Stimulated activated CD8-positive, alpha-beta memory T cell treated with anti-CD3 and anti-CD28 coated beads, Interleukin-7, amount 100 ng/mL, for 48 hours (primary cell): ENCODE results near the gene CDH8.
"Not testable (repeated sequence)": the region's sequence is repeated elsewhere in the genome, so short reads cannot be mapped to it uniquely, and the experiment has no call there.

ENCODE experiments used
- DNase-seq, 2 donors: peaks; one replicate each; pipeline ENCODE4 v3.0.0-alpha.2; 2020; ENCODE audit warnings: low read depth in 1 of 2; ENCODE audit errors: extremely low read depth in 1 of 2

CDH8 gene

DNA sequence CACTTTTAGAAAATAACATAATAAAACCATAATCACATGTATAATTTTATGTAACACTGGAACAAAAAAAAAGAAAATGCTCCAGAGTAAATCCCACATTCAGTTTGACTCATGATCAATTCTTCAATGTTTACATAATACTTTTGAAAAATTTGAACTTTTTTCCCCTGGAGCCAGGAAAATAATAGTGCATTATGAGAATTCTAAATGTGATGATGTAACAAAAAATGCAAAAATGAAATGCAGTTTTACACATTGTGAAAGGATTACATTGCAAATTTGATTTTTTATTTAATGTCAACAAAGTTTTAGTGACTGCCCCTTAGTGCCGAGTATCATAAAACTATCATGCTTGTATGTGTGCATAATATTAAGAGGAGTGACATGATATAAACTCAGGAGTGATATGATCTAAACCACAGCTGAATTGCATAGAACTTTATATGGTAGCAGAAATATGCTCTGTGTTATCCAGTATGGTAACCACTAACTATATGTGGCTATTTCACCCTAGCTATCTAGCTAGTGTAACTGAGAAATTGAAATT, 238.2 kb downstream of the CDH8 start:
- DNase-seq = no peak

DNA sequence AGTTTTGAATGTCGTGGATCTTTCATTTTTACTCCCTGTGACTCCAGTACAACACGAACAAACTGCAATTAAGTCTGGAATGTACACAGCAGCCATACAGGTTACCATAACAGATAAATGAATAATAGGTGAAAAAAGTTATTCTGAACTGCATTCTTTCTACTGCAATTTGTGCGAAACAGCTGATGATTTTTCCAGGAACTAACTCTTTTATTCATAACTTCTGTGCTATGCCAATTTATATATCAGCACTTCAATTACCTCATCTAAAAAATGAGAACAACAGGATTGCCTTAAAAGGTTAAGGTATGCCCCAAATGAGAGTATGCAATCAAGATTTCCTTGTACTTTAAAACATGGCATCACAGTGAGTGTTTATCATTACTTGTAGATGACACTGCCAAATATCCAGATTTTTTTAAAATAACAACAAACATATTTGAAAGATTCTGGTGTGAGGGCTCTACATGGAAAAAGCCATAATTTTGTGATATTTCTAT, 238.9 kb downstream of the CDH8 start:
- no peak for DNase-seq

DNA sequence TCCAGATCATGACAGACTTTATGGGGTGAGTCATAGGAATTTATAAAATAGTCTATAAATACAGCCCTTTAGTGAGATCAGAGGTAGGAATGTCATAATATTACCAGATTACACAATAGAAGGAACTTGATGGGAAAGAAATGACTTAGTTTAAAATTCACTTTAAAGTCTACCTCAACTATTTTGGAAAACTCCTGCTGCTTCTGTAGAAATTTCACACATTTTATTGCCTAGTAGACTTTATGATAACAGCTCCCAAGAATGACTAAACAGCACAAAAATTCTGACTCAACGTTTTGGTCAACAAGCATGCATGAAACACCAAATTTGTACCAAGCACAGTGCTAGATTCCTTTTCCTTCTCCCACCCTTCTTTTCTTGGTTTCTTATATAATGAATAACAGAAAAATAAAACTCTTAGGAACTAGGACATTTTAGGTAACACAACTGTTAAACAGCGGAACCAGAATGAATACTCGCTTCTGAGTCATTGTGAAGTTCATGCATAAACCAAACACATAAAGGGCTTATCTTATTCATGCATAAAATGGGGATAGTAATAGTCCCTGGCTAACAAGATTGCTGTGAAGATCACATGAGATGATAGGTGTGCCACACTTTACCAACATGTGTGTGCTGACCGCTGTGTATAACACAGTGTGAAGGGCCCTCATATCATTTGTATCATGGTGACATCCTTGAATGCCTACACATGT, 243.9 kb downstream of the CDH8 start:
- no peak for DNase-seq

DNA sequence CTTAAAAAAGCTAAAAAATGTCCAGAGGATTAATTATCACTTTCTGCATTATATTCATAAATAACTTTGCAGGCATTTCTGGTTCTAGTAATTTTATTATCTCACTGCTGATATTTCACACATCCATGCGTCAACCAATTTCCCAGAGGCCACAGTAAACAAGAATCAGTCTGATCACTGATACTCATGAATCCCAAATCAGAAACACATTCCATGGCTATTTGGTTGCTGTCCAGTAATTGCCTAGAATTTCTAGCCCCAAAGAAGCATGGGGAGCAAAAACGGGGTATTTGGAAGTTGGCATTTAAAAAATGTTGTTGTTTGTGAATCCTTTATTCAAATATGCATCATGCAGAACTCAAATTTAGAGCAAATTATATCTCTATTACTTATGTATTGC, 244.8 kb downstream of the CDH8 start:
- no peak for DNase-seq

DNA sequence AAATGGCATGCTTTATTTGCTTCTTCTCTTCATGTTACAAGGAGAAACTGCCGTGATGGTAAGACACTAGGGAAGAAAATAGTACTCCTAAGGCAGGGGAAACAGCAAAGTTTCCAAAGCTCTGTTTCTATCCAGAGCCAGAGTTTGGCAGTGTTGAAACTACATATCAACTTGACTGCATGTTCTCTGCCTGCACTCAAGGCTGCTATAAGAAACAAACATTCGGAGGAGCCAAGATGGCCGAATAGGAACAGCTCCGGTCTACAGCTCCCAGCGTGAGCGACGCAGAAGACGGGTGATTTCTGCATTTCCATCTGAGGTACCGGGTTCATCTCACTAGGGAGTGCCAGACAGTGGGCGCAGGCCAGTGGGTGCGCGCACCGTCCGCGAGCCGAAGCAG, 254.4 kb downstream of the CDH8 start:
- DNase-seq = not testable (repeated sequence)

DNA sequence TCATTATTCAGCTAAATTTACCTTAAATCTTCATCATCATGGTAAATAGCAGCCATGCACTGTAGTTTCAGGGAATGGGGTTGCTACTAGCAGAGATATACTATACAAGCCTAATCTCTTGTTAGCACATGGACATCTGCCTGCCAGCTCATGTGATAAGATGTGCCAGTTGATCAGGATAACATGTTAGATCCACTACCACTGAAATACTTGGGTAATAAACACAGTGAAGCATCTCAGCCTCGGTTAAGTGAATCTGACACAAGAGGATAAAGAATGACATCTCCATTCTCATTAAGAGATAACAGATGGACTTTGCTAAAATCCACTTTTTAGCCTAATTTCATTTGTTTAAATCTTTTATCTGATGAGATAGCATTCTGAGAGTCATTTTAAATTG, 256.1 kb downstream of the CDH8 start:
- no peak for DNase-seq

DNA sequence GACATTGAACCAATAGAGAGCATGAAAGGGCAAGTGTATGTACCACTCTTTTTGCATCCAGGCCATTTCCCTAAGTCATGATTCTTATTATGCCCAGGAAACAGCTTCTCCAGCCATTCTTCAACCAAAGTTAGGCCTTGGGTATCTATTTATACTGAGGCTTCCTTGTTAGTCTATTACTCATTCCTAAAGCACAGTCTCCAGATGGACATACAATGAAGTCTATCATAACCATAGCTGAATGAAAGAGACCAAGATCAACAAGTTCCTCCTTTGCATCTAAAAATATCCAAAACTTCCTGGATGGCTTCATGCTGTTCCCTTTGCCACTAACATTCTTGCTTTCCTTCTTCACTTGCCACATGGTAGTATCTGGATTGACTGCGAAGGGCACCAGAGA, 265.9 kb downstream of the CDH8 start:
- no peak for DNase-seq

DNA sequence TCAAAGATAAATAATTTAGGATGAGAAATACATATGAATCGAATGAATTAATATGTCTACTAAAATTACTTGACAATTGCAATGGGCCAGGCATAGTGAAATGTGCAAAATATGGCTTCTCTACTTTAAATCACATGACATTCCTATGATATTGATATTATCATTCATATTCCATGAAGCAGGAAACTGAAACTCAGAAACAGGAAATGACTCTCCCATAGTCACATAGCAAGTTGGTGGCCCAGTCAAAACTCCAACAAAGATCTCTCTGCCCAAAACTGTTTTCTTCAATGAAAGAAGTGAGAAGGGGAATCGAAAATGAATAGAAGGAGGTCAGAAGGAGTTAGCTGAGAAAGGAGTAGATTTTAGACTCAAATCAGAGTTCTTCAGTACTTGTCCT, 272.2 kb downstream of the CDH8 start:
- DNase-seq = no peak

DNA sequence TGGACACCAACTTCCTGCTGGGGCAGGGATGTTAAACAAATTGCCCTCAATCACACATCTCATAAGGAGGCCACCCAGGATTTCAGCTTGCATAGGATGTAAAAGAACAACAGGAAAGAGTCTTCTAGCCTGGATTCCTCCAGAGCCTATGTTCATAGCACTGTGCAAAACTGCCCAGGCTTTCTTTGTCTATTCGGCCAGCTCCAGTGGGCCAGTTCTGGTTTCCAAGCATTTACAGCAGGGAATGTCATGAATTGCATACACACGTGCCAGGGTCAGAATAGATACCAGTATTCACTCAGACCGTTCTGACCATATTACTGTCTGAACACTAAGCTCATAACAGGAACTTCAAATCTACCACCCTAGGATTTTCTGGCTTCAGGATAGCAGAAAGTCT, 273.2 kb downstream of the CDH8 start:
- DNase-seq = no peak

DNA sequence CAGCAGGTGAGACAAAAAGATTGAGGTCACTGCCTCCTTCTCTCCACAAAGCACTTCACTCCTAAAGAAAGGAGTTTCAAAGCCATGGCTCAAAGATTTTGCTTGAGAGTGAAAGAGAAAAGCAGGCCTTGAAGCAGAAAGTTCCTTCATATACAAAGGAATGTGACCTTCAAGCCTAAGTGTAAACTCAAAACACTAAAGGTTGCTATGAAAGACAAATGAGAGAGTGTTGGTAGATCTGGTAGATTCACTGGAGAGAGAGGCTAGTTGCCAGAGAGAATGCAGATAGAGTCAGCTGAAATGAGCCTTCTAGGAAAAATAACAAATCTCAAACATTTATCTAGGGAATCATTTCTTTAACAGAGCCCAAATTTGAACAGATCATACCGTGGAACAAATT, 305.2 kb downstream of the CDH8 start:
- no peak for DNase-seq

DNA sequence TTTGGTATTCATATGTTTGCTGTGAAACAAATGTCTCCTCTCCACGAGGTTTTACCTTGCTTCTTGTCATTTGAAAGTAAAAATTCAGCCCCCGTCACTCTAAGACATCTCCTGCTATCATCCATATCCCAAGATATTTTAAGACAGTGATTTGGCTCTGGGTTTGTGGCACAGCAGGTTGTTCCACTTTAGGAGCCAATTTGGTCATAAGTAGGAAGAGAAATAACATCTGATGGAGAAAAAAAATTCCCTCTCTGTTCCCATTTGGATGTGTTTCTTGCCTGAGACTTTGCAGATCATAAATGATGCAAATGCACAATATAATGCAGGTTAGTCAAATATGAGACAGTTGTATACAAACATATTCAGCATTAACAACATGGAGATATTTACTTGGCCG, 309.5 kb downstream of the CDH8 start:
- no peak for DNase-seq

DNA sequence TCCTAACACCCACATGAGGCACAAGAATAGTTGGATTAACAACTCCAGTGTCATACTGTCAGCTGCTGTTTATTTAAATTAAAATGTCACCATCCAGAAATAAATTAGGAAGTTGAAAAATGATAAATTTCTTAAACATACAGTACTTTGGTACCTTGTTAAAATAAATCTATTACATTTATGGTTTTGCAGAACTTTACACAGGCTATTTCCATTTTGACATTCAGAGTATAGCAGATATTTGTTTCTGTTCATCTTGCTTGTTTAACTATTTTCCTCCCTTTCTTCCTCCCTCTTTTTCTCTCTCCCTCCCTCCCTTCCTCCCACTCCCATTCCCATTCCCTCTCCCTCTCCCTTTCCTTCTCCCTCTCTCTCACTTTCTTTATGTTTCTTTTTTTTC, 310.1 kb downstream of the CDH8 start:
- DNase-seq = no peak

DNA sequence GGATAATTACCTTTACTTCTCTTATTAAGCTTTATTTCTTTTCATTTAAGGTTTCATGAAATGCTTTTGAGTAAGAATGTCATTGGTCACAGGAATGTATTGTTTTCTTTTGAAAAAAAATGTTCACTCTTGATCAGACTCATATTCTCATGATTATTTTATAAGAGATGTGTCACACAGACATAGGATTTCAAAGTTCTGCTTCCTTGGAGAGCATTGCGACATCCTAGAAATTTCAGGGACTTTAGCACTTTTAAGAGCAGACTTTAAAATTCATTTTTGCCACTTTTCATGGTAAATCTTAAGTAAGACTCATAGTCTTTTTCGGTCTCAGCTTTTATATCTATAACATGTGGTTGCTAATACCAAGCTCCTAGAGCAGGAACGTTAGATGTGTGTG, 314.7 kb downstream of the CDH8 start:
- no peak for DNase-seq

DNA sequence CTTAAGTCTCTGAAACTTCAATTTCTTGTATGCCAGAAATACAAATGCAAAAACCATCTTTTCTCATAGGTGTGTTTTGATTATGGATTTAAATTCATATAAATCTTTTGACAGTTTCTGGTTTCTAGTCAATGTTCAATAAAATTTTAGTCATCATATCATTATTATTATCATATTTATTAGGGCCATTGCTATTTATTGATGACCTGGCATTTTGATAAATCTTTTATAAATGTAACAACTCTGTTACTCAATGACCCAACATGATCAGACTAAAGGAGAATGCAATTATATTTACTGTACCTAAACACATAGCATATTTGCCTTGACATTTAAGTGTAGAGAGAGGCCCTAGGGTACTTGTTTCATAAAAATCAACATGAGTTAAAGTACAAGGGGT, 320.8 kb downstream of the CDH8 start:
- no peak for DNase-seq

DNA sequence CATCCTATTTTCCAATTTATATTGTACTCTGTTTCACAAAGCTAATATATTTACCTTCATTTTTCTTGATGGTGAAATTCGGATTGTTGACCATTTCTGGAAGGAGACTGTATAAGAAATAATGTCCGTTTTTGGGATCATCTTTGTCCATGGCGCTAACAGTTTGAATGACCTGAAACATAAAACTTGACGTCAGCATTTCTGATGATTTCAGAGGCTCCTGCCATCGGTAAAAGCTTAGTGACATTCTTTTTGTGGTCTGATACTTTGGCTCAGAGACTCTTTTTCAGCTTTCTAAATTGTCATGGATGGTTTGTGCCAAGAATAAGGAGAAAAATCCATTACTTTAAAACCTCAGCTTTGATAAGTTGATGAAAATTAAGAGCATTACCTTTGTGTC, 322.5 kb downstream of the CDH8 start:
- no peak for DNase-seq

DNA sequence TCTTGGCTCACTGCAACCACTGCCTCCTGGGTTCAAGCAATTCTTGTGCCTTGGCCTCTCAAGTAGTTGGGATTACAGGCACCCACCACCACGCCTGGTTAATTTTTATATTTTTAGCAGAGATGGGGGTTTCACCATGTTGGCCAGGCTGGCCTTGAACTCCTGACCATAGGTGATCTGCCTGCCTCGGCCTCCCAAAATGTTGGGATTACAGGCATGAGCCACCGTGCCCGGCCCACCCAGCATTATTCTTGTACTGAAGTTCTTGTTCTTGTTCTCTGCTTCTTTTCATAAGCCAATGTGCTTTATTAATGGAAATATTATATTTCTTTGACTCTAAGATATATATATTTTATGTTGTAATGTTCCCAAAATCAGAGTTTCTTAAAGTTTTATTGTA, 336.6 kb downstream of the CDH8 start:
- DNase-seq = not testable (repeated sequence)

DNA sequence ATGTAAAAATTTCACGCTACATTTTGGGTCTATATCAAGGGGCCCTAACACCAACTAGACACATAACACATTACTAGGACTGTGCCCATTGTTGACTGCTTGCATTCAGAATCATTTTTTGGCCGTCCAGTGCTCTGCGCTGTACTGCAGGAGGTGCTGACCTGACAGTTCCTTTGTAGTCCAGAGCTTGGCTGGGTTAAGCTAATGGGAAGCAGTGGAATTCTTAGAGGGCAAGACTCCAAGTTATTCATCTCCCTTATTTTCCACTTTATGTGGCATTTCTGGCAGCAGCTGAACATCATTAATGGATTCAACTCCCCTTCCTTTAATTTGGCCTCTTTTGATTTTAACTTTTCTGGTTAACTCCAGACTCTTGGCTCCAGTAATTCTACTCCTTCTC, 351.7 kb downstream of the CDH8 start:
- no peak for DNase-seq

DNA sequence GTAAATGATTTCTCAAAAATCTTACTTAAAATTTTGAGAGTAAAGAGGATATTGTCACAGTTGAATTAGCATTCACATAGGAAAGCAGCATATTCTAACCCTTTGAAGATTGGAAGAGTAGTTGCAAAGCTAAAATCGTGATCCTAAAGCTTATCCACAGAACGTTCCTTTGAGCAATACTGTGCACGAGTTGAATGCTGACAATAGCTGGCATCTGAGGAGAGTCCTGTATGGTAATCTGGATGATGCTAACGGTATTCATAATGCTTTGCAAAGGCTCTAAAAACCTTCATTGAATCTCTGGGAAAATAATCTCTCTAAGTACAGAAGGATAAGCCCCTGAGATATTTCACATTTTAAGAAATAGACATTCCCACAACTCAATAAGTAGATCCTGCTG, 354.6 kb downstream of the CDH8 start:
- DNase-seq = no peak

DNA sequence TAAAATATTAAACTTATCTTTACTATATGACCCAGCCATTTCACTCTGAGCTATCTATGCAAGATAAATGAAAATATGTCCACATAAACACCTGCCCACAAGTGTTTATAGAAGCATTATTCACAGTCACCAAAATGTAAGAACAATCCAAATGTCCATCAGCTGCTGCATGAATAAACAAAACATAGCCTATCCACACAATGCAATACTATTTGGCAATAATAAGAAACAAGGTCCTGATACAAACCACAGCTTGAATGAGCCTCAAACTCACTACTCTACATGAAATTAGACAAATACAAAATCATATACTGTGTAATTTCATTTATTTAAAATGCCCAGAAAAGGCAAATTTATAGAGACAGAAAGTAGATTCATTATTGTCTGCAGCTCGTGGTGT, 355.1 kb downstream of the CDH8 start:
- no peak for DNase-seq

DNA sequence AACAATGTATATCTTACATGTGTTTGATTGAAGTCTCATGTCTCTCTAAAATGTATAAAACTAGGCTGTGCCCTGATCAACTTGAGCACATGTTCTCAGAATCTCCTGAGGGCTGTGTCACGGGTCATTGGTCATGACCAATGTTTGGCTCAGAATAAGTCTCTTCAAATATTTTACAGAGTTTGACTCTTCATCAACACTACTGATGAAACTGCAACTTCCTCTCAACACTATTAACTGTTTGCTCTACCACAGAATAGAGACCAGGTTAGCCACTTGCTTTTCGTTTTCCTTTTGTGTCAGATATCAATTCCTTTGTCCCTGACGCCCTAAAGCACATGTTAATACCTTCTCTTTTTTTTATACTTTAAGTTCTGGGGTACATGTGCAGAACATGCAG, 358.1 kb downstream of the CDH8 start:
- no peak for DNase-seq

DNA sequence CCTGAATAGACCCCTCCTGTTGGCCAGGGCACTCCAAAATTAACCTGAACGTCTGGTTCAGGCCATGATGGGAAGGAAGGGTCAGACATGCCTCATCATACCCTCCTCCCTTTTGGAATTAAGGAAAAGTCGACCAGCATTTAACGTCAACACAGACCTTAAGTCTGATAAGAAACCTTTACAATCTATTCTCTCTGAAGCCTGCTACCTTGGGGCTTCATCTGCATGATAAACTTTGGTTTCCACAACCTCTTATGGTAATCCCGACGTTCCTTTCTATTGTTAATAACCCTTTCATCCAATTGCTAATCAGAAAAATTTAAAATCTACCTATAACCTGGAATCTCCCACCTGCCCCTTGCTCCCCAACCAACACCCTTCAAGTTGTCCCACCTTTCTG, 358.5 kb downstream of the CDH8 start:
- no peak for DNase-seq

DNA sequence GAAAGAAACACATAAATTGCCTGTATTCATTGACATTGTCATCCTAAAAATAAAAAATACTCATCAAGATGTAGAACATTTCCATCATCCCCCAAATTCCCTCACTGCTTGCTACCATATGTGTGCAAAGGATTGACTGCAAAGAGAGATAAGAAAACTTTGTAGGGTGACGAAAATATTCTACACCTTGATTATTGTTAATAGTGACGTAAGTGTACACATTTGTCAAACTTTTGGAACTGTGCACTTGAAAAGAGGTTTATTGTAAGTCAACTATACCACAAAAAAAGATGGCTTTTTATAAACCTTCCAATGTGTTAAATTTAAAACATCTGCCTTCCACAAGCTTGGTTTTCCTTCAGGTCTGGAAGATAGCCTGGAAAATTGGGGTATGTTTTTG, 359.5 kb downstream of the CDH8 start:
- no peak for DNase-seq

DNA sequence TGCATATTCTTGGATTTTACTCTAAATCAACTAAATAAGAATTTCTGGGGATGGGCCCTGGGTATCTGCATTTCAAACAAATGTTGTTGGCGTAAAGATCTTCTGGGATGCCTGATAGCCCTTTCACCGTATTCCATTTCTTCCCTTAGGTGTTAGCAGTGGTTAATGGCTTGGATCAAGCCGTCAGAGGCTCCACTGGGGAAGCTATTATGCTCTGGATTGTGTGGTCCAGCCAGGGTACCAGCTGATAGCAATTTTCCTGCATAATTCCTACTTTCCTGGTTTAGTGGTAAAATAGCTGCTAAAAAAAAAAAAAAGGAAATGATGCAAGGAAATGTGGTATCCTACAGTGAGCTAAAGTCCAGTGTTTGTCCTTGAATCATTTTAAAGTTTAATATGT, 365.1 kb downstream of the CDH8 start:
- no peak for DNase-seq
